DOHH2 (cell line): ENCODE data around the gene MRPS7.

Source experiments
- H3F3A ChIP-seq: fragments of 200-600 bp; sonication (generic), shearing (Covaris generic); 2 replicates; pipeline ENCODE4 v1.6.0; 2016; ENCODE audit warnings: antibody characterized with exemption, mild to moderate bottlenecking; ENCODE audit not compliant: control insufficient read depth, insufficient read depth
- H3K27ac ChIP-seq: fragments of 200-600 bp; sonication (generic); 2 replicates; pipeline ENCODE4 v1.5.1; 2014; ENCODE audit warnings: low read depth, mild to moderate bottlenecking, low read length, moderate library complexity
- H3K27me3 ChIP-seq: fragments of 200-600 bp; sonication (generic); 2 replicates; pipeline ENCODE4 v1.6.1; 2014; ENCODE audit warnings: mild to moderate bottlenecking, low read length, mixed read lengths; ENCODE audit not compliant: control insufficient read depth
- H3K36me3 ChIP-seq: fragments of 200-600 bp; sonication (generic); 2 replicates; pipeline ENCODE4 v1.6.1; 2014; ENCODE audit warnings: mild to moderate bottlenecking, low read length, moderate library complexity, mixed read lengths; ENCODE audit not compliant: control insufficient read depth
- H3K4me1 ChIP-seq: fragments of 200-600 bp; sonication (generic); 2 replicates; pipeline ENCODE4 v1.6.1; 2014; ENCODE audit warnings: mild to moderate bottlenecking, low read length, mixed read lengths; ENCODE audit not compliant: control insufficient read depth
- H3K4me2 ChIP-seq: fragments of 200-600 bp; sonication (generic); 2 replicates; pipeline ENCODE4 v1.6.0; 2014; ENCODE audit warnings: mild to moderate bottlenecking, low read length, moderate library complexity
- H3K4me3 ChIP-seq: fragments of 200-600 bp; sonication (generic); 2 replicates; pipeline ENCODE4 v1.5.1; 2014; ENCODE audit warnings: mild to moderate bottlenecking, low read length, mixed read lengths
- H3K79me2 ChIP-seq: fragments of 200-600 bp; sonication (generic); 2 replicates; pipeline ENCODE4 v1.6.1; 2014; ENCODE audit warnings: mild to moderate bottlenecking, low read length, mixed read lengths; ENCODE audit not compliant: control insufficient read depth
- H3K9me2 ChIP-seq: fragments of 200-600 bp; sonication (generic); replicated peaks from 2 replicates; pipeline ENCODE4 v1.6.1; 2014; ENCODE audit warnings: mild to moderate bottlenecking, low read length, mixed read lengths; ENCODE audit not compliant: control insufficient read depth
- H3K9me3 ChIP-seq: fragments of 200-600 bp; sonication (generic); 2 replicates; pipeline ENCODE4 v1.6.1; 2014; ENCODE audit warnings: antibody characterized with exemption, low read length, mixed read lengths; ENCODE audit not compliant: control insufficient read depth, insufficient read depth
- H4K20me1 ChIP-seq: fragments of 200-600 bp; sonication (generic); 2 replicates; pipeline ENCODE4 v1.6.0; 2014; ENCODE audit warnings: low read depth, mild to moderate bottlenecking, antibody characterized with exemption, low read length, moderate library complexity; ENCODE audit not compliant: control insufficient read depth, insufficient read depth
- EZH2phosphoT487 ChIP-seq: fragments of 200-600 bp; sonication (generic); IDR thresholded peaks from 2 replicates; pipeline ENCODE4 v1.6.1; 2017; ENCODE audit warnings: borderline replicate concordance, mild to moderate bottlenecking, antibody characterized with exemption, low read length, moderate library complexity, mixed read lengths
- TF ChIP-seq, protein P1 (sequence below): fragments of 200-600 bp; sonication (generic); IDR thresholded peaks from one replicate; pipeline ENCODE4 v1.5.1; 2014; ENCODE audit warnings: antibody characterized with exemption, mild to moderate bottlenecking, low read depth, low read length; ENCODE audit not compliant: poor library complexity, severe bottlenecking

Gene MRPS7

DNA sequence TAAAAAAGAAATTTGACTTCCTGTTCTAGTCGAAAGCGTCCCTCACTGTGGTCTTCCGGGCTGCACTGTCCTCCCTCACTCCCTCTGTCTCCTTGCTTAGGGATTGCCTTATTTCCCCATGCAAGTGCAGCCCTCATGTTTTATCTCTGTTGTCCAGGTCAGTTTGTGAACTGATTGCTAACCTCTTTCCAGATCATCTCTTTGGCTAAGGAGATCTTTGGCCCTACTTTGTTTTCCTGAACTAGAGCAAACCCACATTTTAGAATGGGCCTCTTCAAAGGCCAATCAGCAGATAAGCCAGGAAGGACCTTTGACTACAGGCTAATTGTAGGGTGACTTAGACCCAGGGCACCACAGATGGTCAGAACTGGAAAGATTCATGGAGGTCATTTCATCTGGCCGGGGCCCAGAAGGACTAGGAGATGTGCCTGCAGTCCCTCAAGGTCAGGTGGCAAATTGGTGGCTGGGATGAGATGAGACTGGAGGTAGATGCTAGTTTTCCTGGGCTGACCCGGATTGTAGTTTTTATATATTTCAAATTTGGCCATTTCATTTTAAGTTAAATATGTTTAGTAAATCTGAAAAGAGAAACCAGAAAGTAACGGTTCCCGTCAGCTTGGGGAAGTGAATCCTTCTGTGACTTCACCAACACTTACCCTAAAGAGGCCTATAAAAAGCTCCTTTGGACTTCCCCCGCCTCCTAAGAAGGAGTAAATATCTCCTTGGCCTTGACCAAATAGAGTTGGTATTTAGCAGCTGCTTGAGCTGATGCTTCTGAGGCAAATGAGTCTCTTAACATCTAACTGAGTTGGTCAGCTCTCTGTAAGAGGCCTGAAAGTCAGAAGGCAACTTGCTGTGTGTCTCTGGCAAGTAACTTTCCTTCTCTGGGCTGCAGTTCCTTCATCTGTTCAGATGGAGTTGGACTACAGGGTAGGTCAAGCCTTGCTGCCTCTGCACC is 33.8 kb downstream of the MRPS7 start:
- Histone ChIP-seq H3K27me3 (no peaks in the 10 kb centered on the region; the same call in 1 of the 2 replicates), H3K27ac (peak overlapping the region; percentile 94), H4K20me1 (no peaks in the 10 kb centered on the region), H3K9me2 (no peaks in the 10 kb centered on the region), H3K79me2 (no peaks in the 10 kb centered on the region), H3K9me3 (no peaks in the 10 kb centered on the region), H3K4me1 (peaks cover 48% of the 10 kb centered on the region), H3K36me3 (peaks cover 5% of the 10 kb centered on the region), H3F3A (peaks cover 43% of the 10 kb centered on the region), H3K4me3 (peak overlapping the region; percentile 65), H3K4me2 (peak overlapping the region; percentile 75)
- TF ChIP-seq EZH2phosphoT487, result no peak
- TF ChIP-seq, protein P1, sequence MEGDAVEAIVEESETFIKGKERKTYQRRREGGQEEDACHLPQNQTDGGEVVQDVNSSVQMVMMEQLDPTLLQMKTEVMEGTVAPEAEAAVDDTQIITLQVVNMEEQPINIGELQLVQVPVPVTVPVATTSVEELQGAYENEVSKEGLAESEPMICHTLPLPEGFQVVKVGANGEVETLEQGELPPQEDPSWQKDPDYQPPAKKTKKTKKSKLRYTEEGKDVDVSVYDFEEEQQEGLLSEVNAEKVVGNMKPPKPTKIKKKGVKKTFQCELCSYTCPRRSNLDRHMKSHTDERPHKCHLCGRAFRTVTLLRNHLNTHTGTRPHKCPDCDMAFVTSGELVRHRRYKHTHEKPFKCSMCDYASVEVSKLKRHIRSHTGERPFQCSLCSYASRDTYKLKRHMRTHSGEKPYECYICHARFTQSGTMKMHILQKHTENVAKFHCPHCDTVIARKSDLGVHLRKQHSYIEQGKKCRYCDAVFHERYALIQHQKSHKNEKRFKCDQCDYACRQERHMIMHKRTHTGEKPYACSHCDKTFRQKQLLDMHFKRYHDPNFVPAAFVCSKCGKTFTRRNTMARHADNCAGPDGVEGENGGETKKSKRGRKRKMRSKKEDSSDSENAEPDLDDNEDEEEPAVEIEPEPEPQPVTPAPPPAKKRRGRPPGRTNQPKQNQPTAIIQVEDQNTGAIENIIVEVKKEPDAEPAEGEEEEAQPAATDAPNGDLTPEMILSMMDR, result no peak

DNA sequence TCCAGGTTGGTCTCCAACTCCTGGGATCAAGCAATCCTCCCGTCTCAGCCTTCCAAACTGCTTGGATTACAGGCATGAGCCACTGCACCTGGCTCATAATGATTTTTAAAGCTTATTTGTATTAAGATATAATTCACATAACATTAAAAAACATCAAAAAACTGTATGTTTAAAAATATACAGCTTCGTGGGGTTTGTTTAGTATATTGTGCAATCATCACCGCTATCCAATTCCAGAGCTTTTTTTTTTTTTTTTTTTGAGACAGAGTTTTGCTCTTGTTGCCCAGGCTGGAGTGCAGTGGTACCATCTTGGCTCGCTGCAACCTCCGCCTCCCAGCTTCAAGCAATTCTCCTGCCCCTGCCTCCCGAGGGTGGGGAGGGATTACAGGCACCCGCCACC is 38.6 kb downstream of the MRPS7 start:
- Histone ChIP-seq H3K27ac (no peak overlapping the region), H3K79me2 (no peaks in the 10 kb centered on the region), H3K27me3 (no peaks in the 10 kb centered on the region; the same call in 1 of the 2 replicates), H3F3A (peaks cover 26% of the 10 kb centered on the region), H3K4me3 (no peak overlapping the region), H4K20me1 (no peaks in the 10 kb centered on the region), H3K9me3 (no peaks in the 10 kb centered on the region), H3K9me2 (no peaks in the 10 kb centered on the region), H3K4me1 (peaks cover 33% of the 10 kb centered on the region), H3K4me2 (no peak overlapping the region), H3K36me3 (peaks cover 3% of the 10 kb centered on the region)
- TF ChIP-seq, protein P1, result no peak
- TF ChIP-seq EZH2phosphoT487, result no peak

DNA sequence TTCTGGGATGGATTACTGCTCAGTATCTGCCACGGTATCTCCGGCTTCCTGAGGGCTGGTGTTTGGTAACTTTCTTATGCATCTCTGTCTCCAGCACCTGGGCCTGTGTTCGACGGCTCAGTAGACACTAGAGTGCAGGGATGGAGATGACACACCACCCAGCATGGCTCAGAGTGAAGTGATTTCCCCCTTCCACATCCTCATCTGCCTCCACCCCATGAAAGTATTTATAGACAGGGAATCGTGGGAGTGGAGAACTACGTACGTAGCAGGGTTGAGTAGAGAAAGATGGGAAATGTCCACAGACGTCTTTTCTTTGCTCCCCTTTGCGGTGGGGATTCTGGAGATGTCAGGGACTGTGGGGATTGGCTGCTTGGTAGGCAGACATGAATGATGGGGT is 39.4 kb downstream of the MRPS7 start:
- Histone ChIP-seq H3K4me1 (peaks cover 25% of the 10 kb centered on the region), H4K20me1 (no peaks in the 10 kb centered on the region), H3K9me2 (no peaks in the 10 kb centered on the region), H3K27me3 (no peaks in the 10 kb centered on the region), H3K4me2 (no peak overlapping the region), H3K9me3 (no peaks in the 10 kb centered on the region), H3K27ac (no peak overlapping the region), H3K4me3 (no peak overlapping the region), H3F3A (peaks cover 19% of the 10 kb centered on the region), H3K36me3 (no peaks in the 10 kb centered on the region), H3K79me2 (no peaks in the 10 kb centered on the region)
- TF ChIP-seq EZH2phosphoT487, result no peak
- TF ChIP-seq, protein P1, result no peak
